ENCODE measurements around the gene FBXL4. TPM values are rescaled to one million over a fixed set of nuclear protein-coding genes. Genes with fewer than 3 reads are reported as not detected.

FBXL4 gene
- total RNA-seq, 2 experiments from 2014 or later: 9.0 to 9.5 TPM

DNA sequence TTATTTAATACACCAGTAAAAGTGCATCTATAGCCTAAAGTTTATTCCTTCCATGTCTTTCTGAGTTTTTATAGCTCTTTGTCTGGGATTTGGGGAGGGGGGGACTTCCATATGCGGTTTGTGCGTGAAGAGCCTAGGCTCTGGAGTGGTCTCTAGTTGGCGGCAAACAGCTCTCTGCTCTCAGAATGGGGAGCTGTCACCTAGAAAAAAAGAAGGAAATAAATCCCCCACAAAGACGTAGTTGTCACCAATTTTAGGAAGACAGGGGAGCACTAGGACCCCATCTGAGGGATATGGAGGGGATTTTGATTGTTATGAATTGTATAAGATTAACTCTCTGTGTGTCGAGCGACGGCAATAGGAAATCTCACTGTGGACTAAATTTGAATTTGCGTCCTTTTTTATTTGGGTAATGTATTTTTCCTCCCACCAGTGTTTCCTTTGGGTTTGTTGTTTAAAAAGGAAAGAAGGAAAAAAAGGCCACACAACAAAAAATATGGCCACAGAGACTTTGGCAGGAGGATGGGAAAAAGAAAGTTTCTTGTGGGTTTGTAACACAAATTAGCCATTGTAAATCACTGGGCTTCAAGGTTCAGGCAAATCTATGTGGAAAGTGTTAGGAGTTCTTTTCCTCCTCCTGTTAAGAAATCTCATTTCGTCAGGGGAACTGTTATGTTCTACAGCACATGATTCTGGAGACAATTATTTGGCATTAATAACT lies 106.0 kb downstream of the FBXL4 start:
- Mint-ChIP-seq H3K36me3 (ENCODE audit: low read depth) (no peaks in the 10 kb centered on the region), H3K27ac (no peak overlapping the region), H3K27me3 (ENCODE audit: low read depth) (peaks cover 77% of the 10 kb centered on the region), H3K4me3 (no peak overlapping the region), H3K4me1 (ENCODE audit: low read depth) (peaks cover 15% of the 10 kb centered on the region), H3K9me3 (ENCODE audit: insufficient read depth) (no peaks in the 10 kb centered on the region)
- ChIA-PET CTCF (no interaction called here), POLR2A (no interaction called here)
- no peak for ATAC-seq
- DNase-seq: no peak

DNA sequence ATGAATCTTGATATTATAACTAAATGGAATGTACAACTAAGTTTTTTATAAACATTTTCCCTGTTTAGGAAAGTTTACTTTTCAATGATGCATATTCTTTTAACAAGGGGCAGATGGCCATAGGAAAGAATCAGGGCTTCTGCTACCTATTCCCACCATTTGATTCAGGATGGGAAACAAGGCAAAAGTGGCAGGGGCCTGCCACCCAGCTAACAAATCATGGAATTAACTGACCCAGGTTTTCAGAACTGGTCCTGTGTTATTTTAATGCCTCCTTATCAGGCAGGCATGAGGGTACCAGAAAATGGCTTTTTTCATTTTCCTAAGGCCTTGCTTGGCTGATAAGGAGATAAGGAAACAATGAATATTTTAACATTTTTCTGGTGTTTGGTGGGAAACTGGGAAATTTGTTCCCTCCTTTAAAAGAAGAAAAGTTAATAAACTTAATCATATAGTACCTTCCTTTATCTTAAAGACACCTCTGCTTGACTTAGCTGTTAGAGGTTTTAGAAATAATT lies 106.7 kb downstream of the FBXL4 start:
- ChIA-PET CTCF (no interaction called here), POLR2A (no interaction called here)
- no peaks in the 10 kb centered on the region for H3K36me3 Mint-ChIP-seq (ENCODE audit: low read depth)
- H3K9me3 Mint-ChIP-seq (ENCODE audit: insufficient read depth): no peaks in the 10 kb centered on the region
- no peak overlapping the region for H3K27ac Mint-ChIP-seq
- ATAC-seq (no peak), DNase-seq (no peak)
- H3K4me3 Mint-ChIP-seq: no peak overlapping the region
- H3K4me1 Mint-ChIP-seq (ENCODE audit: low read depth): peaks cover 15% of the 10 kb centered on the region
- peaks cover 76% of the 10 kb centered on the region for H3K27me3 Mint-ChIP-seq (ENCODE audit: low read depth)

DNA sequence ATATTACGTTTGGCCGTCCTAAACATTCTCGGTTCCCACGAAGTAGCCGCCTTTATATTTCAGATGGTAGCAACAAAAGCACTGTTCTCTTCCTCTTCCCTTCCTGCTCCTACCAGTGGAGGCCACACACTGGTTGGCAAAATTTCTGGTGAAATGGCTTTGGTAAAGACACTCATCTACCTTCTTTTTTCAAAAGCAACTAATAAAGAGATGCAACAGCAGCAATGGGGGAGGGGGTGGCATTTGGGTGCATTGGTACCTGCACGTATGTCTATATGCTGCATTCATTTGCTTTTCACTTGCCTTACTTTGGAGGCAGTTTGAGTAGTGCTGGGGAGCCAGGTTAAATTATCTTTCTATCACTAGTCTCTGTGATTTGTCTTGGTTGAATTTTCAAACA lies 107.4 kb downstream of the FBXL4 start:
- Mint-ChIP-seq H3K4me3 (no peak overlapping the region), H3K4me1 (ENCODE audit: low read depth) (peaks cover 13% of the 10 kb centered on the region), H3K27me3 (ENCODE audit: low read depth) (peaks cover 75% of the 10 kb centered on the region), H3K9me3 (ENCODE audit: insufficient read depth) (no peaks in the 10 kb centered on the region), H3K27ac (no peak overlapping the region), H3K36me3 (ENCODE audit: low read depth) (no peaks in the 10 kb centered on the region)
- ATAC-seq (no peak), DNase-seq (no peak)
- CTCF ChIA-PET: no interaction called here
- POLR2A ChIA-PET: no interaction called here

DNA sequence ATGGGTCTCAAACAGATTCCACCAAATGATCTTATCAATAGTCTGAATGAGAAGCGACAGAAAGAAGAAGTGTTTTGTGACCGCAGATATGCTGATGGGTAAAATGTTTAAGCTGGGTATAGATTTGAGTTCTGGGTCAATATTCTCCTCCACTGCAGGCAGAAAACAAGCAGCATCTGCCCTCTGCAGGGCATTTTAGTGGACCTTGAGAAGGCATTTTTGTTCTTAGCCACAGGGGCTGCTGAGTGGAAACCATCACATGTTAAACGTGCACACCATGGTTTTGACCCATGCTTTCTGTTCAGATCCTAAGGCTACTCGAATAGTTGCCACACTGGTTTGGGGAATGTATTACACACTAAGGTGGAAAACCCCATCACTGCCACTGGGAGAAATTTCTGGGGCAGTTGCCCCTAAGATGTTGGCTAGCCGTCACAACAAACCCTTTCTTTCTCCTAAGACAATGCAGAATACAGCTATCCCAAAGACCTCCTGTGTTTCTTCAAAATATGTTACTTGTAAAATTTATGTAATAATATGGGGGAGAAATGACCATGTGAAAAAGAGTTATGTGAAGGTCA lies 107.9 kb downstream of the FBXL4 start:
- peaks cover 71% of the 10 kb centered on the region for H3K27me3 Mint-ChIP-seq (ENCODE audit: low read depth)
- H3K9me3 Mint-ChIP-seq (ENCODE audit: insufficient read depth): no peaks in the 10 kb centered on the region
- H3K4me1 Mint-ChIP-seq (ENCODE audit: low read depth): peaks cover 12% of the 10 kb centered on the region
- H3K4me3 Mint-ChIP-seq: no peak overlapping the region
- ATAC-seq (no peak), DNase-seq (no peak)
- H3K36me3 Mint-ChIP-seq (ENCODE audit: low read depth): no peaks in the 10 kb centered on the region
- no peak overlapping the region for H3K27ac Mint-ChIP-seq
- POLR2A ChIA-PET: no interaction called here
- CTCF ChIA-PET: no interaction called here

DNA sequence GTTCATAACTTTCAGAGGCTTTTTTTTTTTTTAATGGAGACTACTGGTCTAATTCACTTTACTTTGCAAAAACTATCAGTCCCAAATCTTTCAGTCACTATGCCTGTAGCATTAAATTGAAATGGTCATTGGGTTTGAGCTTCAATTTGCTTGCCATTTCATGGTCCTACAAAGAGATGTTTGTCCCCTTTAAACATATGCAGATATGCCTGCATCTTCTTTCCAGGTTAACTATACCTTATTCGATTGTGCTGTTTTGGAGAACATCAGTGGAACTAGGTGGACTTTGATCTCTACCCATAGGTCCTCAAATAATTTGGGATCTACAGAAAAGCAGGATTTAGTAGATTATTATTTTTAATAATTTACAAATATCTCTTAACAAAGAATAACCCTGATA lies 108.8 kb downstream of the FBXL4 start:
- Mint-ChIP-seq H3K4me3 (no peak overlapping the region), H3K36me3 (ENCODE audit: low read depth) (no peaks in the 10 kb centered on the region), H3K27me3 (ENCODE audit: low read depth) (peaks cover 68% of the 10 kb centered on the region), H3K4me1 (ENCODE audit: low read depth) (peaks cover 13% of the 10 kb centered on the region), H3K27ac (no peak overlapping the region), H3K9me3 (ENCODE audit: insufficient read depth) (no peaks in the 10 kb centered on the region)
- CTCF ChIA-PET: no interaction called here
- POLR2A ChIA-PET: no interaction called here
- no peak for ATAC-seq
- DNase-seq: no peak

DNA sequence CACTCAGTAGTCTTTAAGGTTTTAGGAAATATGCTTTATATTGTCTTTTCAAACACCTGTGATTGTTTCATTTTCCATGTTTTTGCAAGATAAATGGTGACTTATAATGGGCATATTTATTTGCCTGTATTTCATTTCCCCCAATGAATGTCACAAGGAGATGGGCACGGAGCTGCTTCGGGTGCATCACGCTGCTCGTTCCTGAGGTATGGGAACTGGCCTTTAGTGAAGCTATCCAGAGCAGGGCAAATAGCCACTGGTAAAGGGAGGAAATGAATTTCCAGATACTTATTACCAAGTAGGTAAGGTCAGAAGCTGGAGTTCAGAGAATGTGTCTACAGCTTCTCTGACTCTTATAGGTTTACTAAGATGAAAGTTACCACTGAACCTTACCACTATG lies 109.7 kb downstream of the FBXL4 start:
- CTCF ChIA-PET: interaction anchor here (1.7 kb wide), 1 partner anchor 281 kb away, joined by 3 read pairs; no protein-coding TSS in a partner anchor

DNA sequence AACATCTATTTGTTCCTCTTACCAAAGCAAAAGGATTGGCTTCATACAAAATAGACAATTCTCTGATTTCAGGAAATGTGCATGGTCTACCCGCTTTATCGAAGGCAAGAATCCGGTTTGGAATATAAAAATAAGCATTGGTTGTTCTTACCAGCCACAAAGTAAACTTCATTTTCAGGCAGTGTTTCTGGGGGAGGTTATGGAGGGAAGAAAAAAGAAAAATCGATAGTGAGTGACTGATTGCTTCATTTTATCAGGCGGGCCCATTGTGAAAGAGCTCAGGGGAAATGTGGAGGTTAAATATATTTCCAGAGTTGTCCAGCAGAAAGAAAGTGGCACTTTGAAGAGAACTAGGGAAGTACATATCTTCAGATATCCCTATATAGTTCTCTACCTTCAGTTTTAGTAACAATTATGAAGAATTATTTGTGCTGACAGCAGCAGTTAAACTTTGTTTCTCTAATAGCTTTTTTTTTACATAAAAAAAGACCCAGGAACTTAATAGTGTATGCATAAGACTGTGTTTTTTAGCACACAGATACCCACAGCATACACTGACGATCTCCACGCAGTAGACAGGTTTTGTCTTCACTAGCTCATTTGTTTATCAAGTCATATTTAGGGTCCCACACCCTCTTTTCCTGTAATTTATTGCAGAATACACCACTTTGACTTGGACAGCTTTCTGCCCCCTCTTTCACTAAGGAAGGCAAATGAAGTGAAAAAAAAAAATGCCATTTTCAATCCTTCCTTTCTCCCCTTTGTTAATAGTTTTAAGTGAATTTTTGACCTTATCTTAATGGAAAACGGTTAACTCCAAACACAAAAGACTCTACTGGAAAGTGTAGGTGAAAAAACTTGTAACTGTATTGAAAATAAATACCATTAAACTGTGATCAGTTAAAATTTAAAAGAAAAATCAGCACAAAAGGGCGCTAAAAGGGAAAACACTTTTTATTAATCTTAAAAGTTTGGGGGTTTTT lies 110.5 kb downstream of the FBXL4 start:
- Mint-ChIP-seq H3K27me3 (ENCODE audit: low read depth) (peaks cover 72% of the 10 kb centered on the region), H3K9me3 (ENCODE audit: insufficient read depth) (no peaks in the 10 kb centered on the region), H3K27ac (no peak overlapping the region), H3K4me3 (no peak overlapping the region), H3K36me3 (ENCODE audit: low read depth) (peaks cover 4% of the 10 kb centered on the region), H3K4me1 (ENCODE audit: low read depth) (peaks cover 29% of the 10 kb centered on the region)
- ChIA-PET CTCF (interaction anchor here (0.7 to 1.7 kb wide), 4 partner anchors 9 to 1348 kb away, joined by 3 to 6 read pairs (median 4); no protein-coding TSS in a partner anchor), POLR2A (no interaction called here)
- DNase-seq (no peak), ATAC-seq (no peak)

More for the DNA sequence above, 109.7 kb downstream of the FBXL4 start:
- H3K27ac Mint-ChIP-seq: no peak overlapping the region
- ATAC-seq (no peak), DNase-seq (no peak)
- no peak overlapping the region for H3K4me3 Mint-ChIP-seq
- H3K4me1 Mint-ChIP-seq (ENCODE audit: low read depth): peaks cover 23% of the 10 kb centered on the region
- POLR2A ChIA-PET: no interaction called here
- H3K36me3 Mint-ChIP-seq (ENCODE audit: low read depth): peaks cover under 1% of the 10 kb centered on the region
- H3K9me3 Mint-ChIP-seq (ENCODE audit: insufficient read depth): no peaks in the 10 kb centered on the region
- H3K27me3 Mint-ChIP-seq (ENCODE audit: low read depth): peaks cover 71% of the 10 kb centered on the region

DNA sequence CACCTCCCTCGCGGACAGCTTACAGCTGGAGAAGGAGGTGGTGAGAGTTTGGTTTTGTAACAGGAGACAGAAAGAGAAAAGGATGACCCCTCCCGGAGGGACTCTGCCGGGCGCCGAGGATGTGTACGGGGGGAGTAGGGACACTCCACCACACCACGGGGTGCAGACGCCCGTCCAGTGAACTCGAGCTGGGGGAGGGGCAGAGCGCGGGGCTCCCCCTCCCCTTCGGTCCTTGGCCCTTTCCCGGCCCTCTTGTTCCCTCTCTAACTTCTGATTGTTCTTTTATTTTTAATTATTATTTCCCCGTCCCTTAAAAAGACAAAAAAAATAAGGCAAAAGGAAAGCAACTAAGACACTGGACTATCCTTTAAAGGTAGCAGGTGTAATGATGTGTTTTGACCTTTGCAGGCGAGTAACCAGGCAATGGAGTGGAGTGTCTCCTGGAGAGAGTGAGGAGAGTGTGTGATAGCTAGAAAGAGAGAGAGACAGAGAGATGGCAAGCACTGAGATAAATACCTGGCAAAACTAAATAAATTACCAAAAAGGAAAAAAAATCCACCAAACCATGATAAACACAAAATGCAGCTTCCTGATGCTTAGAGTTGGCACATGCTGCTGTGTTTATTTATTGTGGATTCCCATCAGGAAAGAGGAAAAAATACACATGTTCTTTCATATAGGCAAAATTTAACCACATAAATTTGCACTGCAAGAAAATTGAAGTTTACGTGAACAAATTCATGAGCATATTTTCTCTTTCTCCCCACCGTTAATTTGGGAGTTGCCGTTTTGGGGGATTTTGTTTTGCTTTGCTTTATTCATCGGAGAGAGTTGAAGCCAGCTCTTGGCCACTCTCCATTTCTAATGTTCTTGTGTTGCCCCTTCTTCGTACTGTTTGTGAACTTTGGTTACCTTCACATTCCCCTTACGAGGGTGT lies 111.5 kb downstream of the FBXL4 start:
- peaks cover 36% of the 10 kb centered on the region for H3K4me1 Mint-ChIP-seq (ENCODE audit: low read depth)
- ChIA-PET CTCF (interaction anchor here (0.7 to 1.7 kb wide), 4 partner anchors 9 to 1347 kb away, joined by 3 to 6 read pairs (median 4); no protein-coding TSS in a partner anchor), POLR2A (no interaction called here)
- ATAC-seq (no peak), DNase-seq (no peak)
- H3K27me3 Mint-ChIP-seq (ENCODE audit: low read depth): peaks cover 72% of the 10 kb centered on the region
- peak overlapping the region; percentile 10 for H3K27ac Mint-ChIP-seq
- H3K36me3 Mint-ChIP-seq (ENCODE audit: low read depth): peaks cover 4% of the 10 kb centered on the region
- H3K9me3 Mint-ChIP-seq (ENCODE audit: insufficient read depth): no peaks in the 10 kb centered on the region
- peak overlapping the region; percentile 8 for H3K4me3 Mint-ChIP-seq

DNA sequence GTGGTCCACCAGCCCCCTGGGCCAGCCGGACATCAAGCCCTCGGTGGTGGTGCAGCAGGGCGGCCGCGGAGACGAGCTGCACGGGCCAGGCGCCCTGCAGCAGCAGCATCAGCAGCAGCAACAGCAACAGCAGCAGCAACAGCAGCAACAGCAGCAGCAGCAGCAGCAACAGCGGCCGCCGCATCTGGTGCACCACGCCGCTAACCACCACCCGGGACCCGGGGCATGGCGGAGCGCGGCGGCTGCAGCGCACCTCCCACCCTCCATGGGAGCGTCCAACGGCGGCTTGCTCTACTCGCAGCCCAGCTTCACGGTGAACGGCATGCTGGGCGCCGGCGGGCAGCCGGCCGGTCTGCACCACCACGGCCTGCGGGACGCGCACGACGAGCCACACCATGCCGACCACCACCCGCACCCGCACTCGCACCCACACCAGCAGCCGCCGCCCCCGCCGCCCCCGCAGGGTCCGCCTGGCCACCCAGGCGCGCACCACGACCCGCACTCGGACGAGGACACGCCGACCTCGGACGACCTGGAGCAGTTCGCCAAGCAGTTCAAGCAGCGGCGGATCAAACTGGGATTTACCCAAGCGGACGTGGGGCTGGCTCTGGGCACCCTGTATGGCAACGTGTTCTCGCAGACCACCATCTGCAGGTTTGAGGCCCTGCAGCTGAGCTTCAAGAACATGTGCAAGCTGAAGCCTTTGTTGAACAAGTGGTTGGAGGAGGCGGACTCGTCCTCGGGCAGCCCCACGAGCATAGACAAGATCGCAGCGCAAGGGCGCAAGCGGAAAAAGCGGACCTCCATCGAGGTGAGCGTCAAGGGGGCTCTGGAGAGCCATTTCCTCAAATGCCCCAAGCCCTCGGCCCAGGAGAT lies 112.4 kb downstream of the FBXL4 start:
- peaks cover 40% of the 10 kb centered on the region for H3K4me1 Mint-ChIP-seq (ENCODE audit: low read depth)
- DNase-seq (no peak), ATAC-seq (no peak)
- peaks cover 6% of the 10 kb centered on the region for H3K36me3 Mint-ChIP-seq (ENCODE audit: low read depth)
- H3K27me3 Mint-ChIP-seq (ENCODE audit: low read depth): peaks cover 75% of the 10 kb centered on the region
- H3K27ac Mint-ChIP-seq: peak overlapping the region; percentile 10
- H3K4me3 Mint-ChIP-seq: peak overlapping the region; percentile 8
- H3K9me3 Mint-ChIP-seq (ENCODE audit: insufficient read depth): no peaks in the 10 kb centered on the region
- ChIA-PET POLR2A (no interaction called here), CTCF (no interaction called here)

Data from activated CD8-positive, alpha-beta T cell treated with anti-CD3 and anti-CD28 coated beads, Interleukin-2, amount 10 ng/mL, durations not matched to agents 7 days and 5 days (primary cell).